ENCODE data around the gene TMEM266. TPM values are rescaled to one million over a fixed set of nuclear protein-coding genes. Genes with fewer than 3 reads are reported as not detected.

The TMEM266 gene
- total and polyA plus RNA-seq, 10 donors, result 0.61 to 1.8 (median 1.4) TPM

DNA sequence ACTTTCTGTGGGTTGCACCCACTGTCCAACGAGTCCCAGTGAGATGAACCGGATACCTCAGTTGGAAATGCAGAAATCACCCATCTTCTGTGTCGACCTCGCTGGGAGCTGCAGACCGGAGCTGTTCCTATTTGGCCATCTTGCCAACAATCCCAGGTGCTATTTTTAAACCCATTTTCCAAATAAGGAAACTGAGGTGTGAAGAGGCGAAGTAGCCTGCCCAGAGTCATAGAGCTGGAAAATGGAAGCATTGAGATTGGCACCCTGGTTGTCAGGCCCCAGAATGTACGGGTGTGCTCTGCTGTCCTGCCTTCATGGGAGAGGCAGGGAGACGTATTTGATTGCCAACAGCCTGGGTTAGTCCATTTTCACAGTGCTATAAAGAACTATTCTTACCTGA, 39.6 kb downstream of the TMEM266 start:
- H3K4me3 ChIP-seq, result no peak overlapping the region
- peaks cover 0 to 47% (median 0%) of the 10 kb centered on the region in 7 donors for H3K27me3 ChIP-seq (replicated peaks in 1 of 7)

DNA sequence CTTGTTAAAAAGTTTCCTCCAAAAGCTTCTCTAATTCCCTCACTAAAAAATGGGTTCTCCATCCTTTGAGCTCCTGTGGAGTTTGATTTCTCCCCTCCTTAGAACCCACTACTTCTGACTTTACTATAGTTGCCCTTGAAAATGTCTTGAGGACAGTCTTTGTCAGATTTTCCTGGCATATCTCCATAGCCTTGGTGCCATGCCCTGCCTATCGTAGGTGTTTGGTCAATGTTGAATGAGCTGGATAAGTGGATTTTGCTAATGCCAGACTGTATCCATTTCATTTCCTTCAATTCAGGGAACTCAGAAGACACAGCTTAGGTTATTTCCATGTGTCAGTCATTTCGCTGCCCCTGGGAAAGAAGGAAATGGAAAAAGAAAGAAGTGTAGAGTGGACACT, 40.6 kb downstream of the TMEM266 start:
- 72 to 90% (median 78%) methylated on average over 2 of the region's 2 CpGs for WGBS, 5 donors
- Histone ChIP-seq H3K9me3 (no peaks in the 10 kb centered on the region), H3K4me3 (no peak overlapping the region)

More for the DNA sequence above, 39.6 kb downstream of the TMEM266 start:
- Histone ChIP-seq H3K27ac (no peak overlapping the region), H3K4me1 (no peaks in the 10 kb centered on the region), H3K36me3 (no peaks in the 10 kb centered on the region), H3K9me3 (no peaks in the 10 kb centered on the region)
- intact Hi-C loops (cut with DNase I; ENCODE audit: low total_unique reads), result no loop called here
- TF ChIP-seq POLR2AphosphoS5 (IDR thresholded peaks at IDR 0.05), result no peak
- no peak for TF ChIP-seq POLR2A (IDR thresholded peaks at IDR 0.05)
- TF ChIP-seq, protein P1, sequence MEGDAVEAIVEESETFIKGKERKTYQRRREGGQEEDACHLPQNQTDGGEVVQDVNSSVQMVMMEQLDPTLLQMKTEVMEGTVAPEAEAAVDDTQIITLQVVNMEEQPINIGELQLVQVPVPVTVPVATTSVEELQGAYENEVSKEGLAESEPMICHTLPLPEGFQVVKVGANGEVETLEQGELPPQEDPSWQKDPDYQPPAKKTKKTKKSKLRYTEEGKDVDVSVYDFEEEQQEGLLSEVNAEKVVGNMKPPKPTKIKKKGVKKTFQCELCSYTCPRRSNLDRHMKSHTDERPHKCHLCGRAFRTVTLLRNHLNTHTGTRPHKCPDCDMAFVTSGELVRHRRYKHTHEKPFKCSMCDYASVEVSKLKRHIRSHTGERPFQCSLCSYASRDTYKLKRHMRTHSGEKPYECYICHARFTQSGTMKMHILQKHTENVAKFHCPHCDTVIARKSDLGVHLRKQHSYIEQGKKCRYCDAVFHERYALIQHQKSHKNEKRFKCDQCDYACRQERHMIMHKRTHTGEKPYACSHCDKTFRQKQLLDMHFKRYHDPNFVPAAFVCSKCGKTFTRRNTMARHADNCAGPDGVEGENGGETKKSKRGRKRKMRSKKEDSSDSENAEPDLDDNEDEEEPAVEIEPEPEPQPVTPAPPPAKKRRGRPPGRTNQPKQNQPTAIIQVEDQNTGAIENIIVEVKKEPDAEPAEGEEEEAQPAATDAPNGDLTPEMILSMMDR (IDR thresholded peaks at IDR 0.05 in 8 of 11, conservative IDR thresholded peaks at IDR 0.05 in 3 of 11), result no peak
- WGBS, 5 donors, result 83 to 94% (median 84%) methylated on average over 8 of the region's 8 CpGs
- no peak for DNase-seq

DNA sequence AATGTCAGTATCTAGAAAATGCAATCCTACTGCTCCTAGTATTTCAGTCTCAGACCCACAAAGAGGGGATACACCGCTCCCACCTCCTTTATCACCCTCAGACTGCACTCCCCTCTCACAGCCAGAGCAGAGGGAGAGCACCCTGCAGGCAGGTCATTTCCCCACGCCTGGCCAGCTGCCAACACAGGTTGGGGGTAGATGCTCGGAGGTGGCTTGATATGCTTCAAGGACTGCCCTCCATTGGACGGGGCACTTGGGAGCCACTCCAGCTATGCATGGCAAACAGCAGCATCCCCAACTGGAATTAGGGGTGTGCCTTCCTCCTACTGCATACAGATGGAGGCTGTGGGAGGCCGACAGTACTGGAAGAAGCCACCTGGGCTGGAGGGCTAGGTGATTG, 41.9 kb downstream of the TMEM266 start:
- intact Hi-C loops (cut with DNase I; ENCODE audit: low total_unique reads), result no loop called here
- no peak for TF ChIP-seq POLR2AphosphoS5 (IDR thresholded peaks at IDR 0.05)
- TF ChIP-seq, protein P1 (IDR thresholded peaks at IDR 0.05 in 8 of 11, conservative IDR thresholded peaks at IDR 0.05 in 3 of 11), result no peak
- WGBS, 5 donors, result 73 to 89% (median 86%) methylated on average over 5 of the region's 5 CpGs
- Histone ChIP-seq H3K4me1 (no peaks in the 10 kb centered on the region), H3K36me3 (no peaks in the 10 kb centered on the region), H3K27me3 (replicated peaks in 1 of 7) (peaks cover 0 to 47% (median 0%) of the 10 kb centered on the region in 7 donors), H3K4me3 (no peak overlapping the region), H3K9me3 (no peaks in the 10 kb centered on the region), H3K27ac (no peak overlapping the region)
- DNase-seq, result no peak

More for the DNA sequence above, 40.6 kb downstream of the TMEM266 start:
- H3K4me1 ChIP-seq, result no peaks in the 10 kb centered on the region
- peaks cover 0 to 47% (median 0%) of the 10 kb centered on the region in 7 donors for H3K27me3 ChIP-seq (replicated peaks in 1 of 7)
- TF ChIP-seq POLR2A (IDR thresholded peaks at IDR 0.05) (no peak), POLR2AphosphoS5 (IDR thresholded peaks at IDR 0.05) (no peak)
- TF ChIP-seq, protein P1 (IDR thresholded peaks at IDR 0.05 in 8 of 11, conservative IDR thresholded peaks at IDR 0.05 in 3 of 11), result no peak
- H3K36me3 ChIP-seq, result no peaks in the 10 kb centered on the region
- intact Hi-C loops (cut with DNase I; ENCODE audit: low total_unique reads), result no loop called here
- no peak overlapping the region for H3K27ac ChIP-seq
- no peak for DNase-seq

DNA sequence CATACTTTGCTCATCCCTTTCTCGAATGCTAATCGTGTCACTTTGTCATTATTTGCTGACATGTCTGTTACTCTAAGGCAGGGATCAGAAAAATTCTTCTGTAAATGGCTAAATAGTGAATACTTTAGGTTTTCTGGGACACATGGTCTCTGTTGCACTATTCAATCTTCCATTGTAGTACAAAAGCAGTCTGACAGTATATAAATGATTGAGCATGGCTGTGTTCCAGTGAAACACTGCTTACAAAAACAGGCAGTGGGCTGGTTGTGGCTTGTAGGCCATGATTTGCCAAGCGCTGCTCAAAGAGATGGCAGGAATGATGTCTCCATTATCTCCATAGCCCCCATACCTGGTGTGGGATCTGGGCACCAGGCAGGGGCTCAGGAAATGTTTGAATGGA, 45.6 kb downstream of the TMEM266 start:
- Histone ChIP-seq H3K27ac (no peak overlapping the region), H3K36me3 (no peaks in the 10 kb centered on the region), H3K4me1 (peaks cover 0 to 2% (median 0%) of the 10 kb centered on the region in 6 donors), H3K4me3 (no peak overlapping the region), H3K27me3 (replicated peaks in 1 of 7) (peaks cover 0 to 25% (median 0%) of the 10 kb centered on the region in 7 donors), H3K9me3 (no peaks in the 10 kb centered on the region)
- no peak for DNase-seq
- TF ChIP-seq POLR2AphosphoS5 (IDR thresholded peaks at IDR 0.05) (no peak), POLR2A (IDR thresholded peaks at IDR 0.05) (no peak)
- TF ChIP-seq, protein P1 (IDR thresholded peaks at IDR 0.05 in 8 of 11, conservative IDR thresholded peaks at IDR 0.05 in 3 of 11), result no peak
- 84 to 90% (median 90%) methylated on average over 3 of the region's 3 CpGs for WGBS, 5 donors
- intact Hi-C loops (cut with DNase I; ENCODE audit: low total_unique reads), result no loop called here

Measured in spleen (tissue), 11 donors.